Lower leg skin (tissue), 4 donors: Measurements from ENCODE around the gene EIPR1. TPM values are rescaled to one million over a fixed set of nuclear protein-coding genes. Genes with fewer than 3 reads are reported as not detected.

Experiments
- DNase-seq, 2 donors: peaks; one replicate each; pipeline ENCODE4 v3.0.0-alpha.2; 2019; ENCODE audit warnings: low spot score in 2 of 2
- H3K4me3 ChIP-seq: fragments of 200-600 bp; sonication (generic); 2 replicates; pipeline ENCODE4 v1.5.1; 2017; ENCODE audit warnings: mild to moderate bottlenecking, low read depth; ENCODE audit not compliant: poor library complexity, severe bottlenecking
- POLR2A ChIP-seq, 2 donors: fragments of 450-650 bp; IDR thresholded peaks; one replicate each; pipeline ENCODE4 v1.6.1; 2016 to 2017; ENCODE audit warnings: antibody characterized with exemption in 2 of 2, mild to moderate bottlenecking in 1 of 2, moderate library complexity in 1 of 2
- WGBS, 2 donors: methylation state at CpG; one replicate each; pipeline ENCODE4 v1.1.5; 2018; 5-methylcytosine and 5-hydroxymethylcytosine counted together
- intact Hi-C: fragments of 100-400 bp; cut with DNase I; formaldehyde crosslinking; loops from one replicate; pipeline ENCODE4 v1.15.0; 2023; ENCODE audit warnings: low total_unique reads
- total RNA-seq, 4 donors: library from RNA; depleted of rRNA; stranded (reverse); fragments of >200 nt; gene quantifications; one replicate each; pipeline ENCODE4 v1.1.0, GENCODE V29; 2016
- TF ChIP-seq, protein P1 (sequence below), 3 donors: fragments of 450-650 bp; IDR thresholded peaks; one replicate each; pipeline ENCODE4 v1.5.1; 2016; ENCODE audit warnings: antibody characterized with exemption in 3 of 3, mild to moderate bottlenecking in 3 of 3, moderate library complexity in 2 of 3

The EIPR1 gene
- total RNA-seq, 4 donors from 2014 or later = 11.8 to 44.7 (median 26.9) TPM

DNA sequence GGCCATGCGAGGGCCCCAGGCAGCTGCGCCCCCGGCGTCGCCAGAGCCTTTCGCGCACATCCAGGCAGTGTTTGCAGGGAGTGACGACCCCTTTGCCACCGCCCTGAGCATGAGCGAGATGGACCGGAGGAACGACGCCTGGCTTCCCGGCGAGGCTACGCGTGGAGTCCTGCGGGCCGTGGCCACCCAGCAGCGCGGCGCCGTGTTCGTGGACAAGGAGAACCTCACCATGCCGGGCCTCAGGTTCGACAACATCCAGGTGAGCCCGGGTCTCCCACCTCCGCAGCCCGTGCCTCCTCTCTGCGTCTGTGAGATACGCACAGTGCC is 10.8 kb upstream of the EIPR1 start:
- intact Hi-C loops = no loop called here
- no peak for TF ChIP-seq POLR2A (IDR thresholded peaks at IDR 0.05)
- TF ChIP-seq, protein P1, sequence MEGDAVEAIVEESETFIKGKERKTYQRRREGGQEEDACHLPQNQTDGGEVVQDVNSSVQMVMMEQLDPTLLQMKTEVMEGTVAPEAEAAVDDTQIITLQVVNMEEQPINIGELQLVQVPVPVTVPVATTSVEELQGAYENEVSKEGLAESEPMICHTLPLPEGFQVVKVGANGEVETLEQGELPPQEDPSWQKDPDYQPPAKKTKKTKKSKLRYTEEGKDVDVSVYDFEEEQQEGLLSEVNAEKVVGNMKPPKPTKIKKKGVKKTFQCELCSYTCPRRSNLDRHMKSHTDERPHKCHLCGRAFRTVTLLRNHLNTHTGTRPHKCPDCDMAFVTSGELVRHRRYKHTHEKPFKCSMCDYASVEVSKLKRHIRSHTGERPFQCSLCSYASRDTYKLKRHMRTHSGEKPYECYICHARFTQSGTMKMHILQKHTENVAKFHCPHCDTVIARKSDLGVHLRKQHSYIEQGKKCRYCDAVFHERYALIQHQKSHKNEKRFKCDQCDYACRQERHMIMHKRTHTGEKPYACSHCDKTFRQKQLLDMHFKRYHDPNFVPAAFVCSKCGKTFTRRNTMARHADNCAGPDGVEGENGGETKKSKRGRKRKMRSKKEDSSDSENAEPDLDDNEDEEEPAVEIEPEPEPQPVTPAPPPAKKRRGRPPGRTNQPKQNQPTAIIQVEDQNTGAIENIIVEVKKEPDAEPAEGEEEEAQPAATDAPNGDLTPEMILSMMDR (IDR thresholded peaks at IDR 0.05) = no peak

DNA sequence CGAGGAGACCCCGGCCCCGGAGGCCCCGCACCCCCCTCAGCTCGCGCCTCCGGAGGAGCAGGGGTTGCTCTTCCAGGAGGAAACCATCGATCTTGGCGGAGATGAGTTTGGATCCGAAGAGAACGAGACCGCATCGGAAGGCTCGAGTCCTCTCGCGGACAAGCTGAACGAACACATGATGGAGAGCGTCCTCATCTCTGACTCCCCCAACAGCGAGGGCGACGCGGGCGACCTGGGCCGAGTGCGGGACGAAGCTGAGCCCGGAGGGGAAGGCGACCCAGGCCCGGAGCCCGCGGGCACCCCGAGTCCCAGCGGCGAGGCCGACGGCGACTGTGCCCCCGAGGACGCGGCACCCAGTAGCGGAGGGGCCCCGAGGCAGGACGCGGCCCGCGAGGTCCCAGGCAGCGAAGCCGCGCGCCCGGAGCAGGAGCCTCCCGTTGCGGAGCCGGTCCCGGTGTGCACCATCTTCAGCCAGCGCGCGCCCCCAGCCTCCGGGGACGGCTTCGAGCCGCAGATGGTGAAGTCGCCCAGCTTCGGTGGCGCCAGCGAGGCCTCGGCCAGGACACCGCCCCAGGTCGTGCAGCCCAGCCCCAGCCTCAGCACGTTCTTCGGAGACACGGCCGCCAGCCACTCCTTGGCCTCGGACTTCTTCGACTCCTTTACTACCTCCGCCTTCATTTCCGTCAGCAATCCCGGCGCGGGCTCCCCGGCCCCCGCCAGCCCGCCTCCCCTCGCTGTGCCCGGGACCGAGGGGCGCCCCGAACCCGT is 10.2 kb upstream of the EIPR1 start:
- H3K4me3 ChIP-seq = no peak overlapping the region
- DNase-seq = no peak
- intact Hi-C loops = no loop called here
- TF ChIP-seq, protein P1 (IDR thresholded peaks at IDR 0.05) = no peak
- TF ChIP-seq POLR2A (IDR thresholded peaks at IDR 0.05) = no peak
- WGBS, 2 donors = 91 to 94% methylated on average over 89 of the region's 89 CpGs

More for the DNA sequence above, 10.8 kb upstream of the EIPR1 start:
- WGBS, 2 donors = 98 to 99% methylated on average over 31 of the region's 31 CpGs
- no peak overlapping the region for H3K4me3 ChIP-seq
- DNase-seq = no peak

DNA sequence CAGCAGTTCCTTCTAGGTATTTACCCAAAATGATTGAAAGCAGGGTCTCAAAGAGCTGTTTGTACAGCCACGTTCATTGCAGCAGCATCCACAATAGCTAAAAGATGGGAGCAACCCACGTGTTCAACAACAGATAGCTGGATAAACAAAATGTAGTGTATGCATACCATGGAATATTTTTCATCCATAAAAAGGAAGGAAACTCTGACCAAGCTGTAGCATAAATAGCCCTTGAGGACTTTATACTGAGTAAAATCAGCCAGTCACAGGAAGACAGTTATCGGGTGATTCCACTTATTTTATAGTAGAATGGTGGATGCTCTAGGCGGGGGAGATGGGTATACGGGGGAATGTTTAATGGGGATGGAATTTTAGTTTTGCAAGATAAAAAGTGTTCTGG is 9.4 kb upstream of the EIPR1 start:
- 94 to 95% methylated on average over 5 of the region's 5 CpGs for WGBS, 2 donors
- TF ChIP-seq, protein P1 (IDR thresholded peaks at IDR 0.05) = no peak
- no peak for TF ChIP-seq POLR2A (IDR thresholded peaks at IDR 0.05)
- intact Hi-C loops = no loop called here
- H3K4me3 ChIP-seq = no peak overlapping the region
- DNase-seq = no peak

DNA sequence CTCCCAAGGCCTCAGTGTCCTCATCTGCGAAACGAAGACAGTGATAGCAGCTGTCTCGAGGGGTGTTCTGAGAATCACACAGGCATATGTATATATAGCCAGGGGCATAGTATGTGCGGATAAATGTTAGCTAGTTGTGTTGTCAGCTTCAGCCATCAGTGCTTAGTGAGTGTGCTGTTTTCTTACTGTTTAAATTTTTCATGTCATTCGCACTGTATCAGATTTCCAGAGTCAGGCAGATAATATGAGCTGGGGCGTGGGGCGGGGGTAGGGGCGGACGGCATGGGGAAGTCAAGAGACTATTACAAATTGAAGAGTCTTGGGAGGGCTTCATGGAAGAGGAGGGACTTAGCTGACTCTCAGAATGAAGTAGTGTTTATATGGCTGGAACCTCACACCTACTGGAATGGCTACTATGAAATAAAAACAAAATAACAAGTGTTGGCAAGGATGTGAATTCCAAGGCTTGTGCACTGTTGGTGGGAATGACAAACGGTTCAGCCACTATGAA is 8.9 kb upstream of the EIPR1 start:
- TF ChIP-seq, protein P1 (IDR thresholded peaks at IDR 0.05) = no peak
- TF ChIP-seq POLR2A (IDR thresholded peaks at IDR 0.05) = no peak
- 88 to 91% methylated on average over 10 of the region's 10 CpGs for WGBS, 2 donors
- intact Hi-C loops = no loop called here
- DNase-seq = no peak
- H3K4me3 ChIP-seq = no peak overlapping the region

DNA sequence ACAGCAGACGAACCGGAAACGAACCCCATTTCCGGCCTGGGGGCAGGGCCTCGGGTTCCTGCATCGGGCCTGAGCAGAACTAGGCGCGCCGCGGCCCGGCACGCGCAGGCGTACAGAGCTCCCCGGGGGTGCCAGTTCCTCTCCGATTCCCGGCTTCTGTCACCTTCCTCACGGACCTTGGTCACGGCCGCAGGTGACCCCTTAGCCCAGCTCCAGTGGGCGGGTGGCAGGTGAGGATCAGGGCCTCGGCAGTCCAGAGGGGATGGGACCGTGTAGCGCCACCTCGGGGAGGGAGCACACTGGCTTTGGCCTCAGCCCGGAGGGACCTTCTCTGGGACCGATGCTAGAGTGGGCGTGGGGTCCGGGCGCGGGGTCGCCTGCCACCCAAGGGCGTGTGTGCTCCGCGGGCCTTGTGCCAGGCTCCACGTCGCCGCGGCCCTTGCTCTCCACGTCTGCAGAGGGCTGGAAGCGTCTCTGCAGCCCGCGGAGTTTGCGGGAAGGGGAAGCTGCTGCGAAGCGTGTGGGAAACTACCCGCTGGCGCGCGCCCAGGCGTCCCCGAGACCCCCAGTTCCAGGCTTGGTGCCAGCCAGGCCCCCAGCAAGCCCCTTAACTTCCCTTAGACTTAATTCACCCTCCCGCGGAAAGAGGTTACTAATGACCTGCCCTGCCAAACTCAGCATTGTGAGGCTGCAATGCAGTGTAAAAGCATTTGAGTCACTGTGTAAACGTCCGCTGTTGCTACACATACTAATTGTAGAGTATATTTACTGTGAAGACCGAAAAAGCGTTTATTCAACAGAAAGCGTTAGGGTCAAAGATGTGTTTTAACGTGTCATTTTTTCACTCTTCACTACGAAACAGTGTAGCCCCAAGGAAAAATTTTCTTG is 2.3 kb upstream of the EIPR1 start, which contains the start of gene TRAPPC12:
TRAPPC12 (plus strand) TSS at position 48 of the 888 bp plus-strand sequence. CDS start 7,930 bp downstream, outside the sequence.
- intact Hi-C loops = no loop called here
- no peak for TF ChIP-seq POLR2A (IDR thresholded peaks at IDR 0.05)
- TF ChIP-seq, protein P1 (IDR thresholded peaks at IDR 0.05) = no peak
- peak; percentile 88 to 98 for DNase-seq

More for the DNA sequence above, 2.3 kb upstream of the EIPR1 start, which contains the start of gene TRAPPC12:
- 1% methylated on average over 34 to 46 of the region's 61 CpGs for WGBS, 2 donors
- H3K4me3 ChIP-seq = peak within 1 kb of the TSS; percentile 88
